Activated CD8-positive, alpha-beta memory T cell treated with anti-CD3 and anti-CD28 coated beads for 4 hours (primary cell): ENCODE results near the gene GAGE2A.
"Not testable (repeated sequence)": the region's sequence is repeated elsewhere in the genome, so short reads cannot be mapped to it uniquely, and the experiment has no call there.

ENCODE experiments used
- DNase-seq, 2 donors: peaks; one replicate each; pipeline ENCODE4 v3.0.0-alpha.2; 2020; ENCODE audit warnings: low read depth in 2 of 2

The GAGE2A gene, protein sequence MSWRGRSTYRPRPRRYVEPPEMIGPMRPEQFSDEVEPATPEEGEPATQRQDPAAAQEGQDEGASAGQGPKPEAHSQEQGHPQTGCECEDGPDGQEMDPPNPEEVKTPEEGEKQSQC

DNA sequence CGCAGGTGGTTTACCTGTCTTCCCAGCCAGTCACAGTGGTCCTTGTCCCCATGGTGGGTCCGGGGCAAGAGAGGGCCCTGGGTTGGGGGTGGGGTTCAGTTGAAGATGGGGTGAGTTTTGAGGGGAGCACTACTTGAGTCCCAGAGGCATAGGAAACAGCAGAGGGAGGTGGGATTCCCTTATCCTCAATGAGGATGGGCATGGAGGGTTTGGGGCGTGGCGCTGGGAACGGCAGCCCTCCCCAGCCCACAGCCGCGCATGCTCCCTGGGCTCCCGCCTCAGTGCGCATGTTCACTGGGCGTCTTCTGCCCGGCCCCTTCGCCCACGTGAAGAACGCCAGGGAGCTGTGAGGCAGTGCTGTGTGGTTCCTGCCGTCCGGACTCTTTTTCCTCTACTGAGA lies at the start of gene GAGE2A:
TSS of gene GAGE2A (plus strand) at position 301 of the 400 bp plus-strand sequence. CDS start 1,155 bp downstream, outside the sequence.
- DNase-seq, result not testable (repeated sequence)

DNA sequence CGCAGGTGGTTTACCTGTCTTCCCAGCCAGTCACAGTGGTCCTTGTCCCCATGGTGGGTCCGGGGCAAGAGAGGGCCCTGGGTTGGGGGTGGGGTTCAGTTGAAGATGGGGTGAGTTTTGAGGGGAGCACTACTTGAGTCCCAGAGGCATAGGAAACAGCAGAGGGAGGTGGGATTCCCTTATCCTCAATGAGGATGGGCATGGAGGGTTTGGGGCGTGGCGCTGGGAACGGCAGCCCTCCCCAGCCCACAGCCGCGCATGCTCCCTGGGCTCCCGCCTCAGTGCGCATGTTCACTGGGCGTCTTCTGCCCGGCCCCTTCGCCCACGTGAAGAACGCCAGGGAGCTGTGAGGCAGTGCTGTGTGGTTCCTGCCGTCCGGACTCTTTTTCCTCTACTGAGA lies 47.9 kb upstream of the GAGE2A start, which contains the start of gene GAGE12D:
TSS of gene GAGE12D (plus strand) at position 301 of the 400 bp plus-strand sequence. CDS start 1,155 bp downstream, outside the sequence.
- not testable (repeated sequence) for DNase-seq

DNA sequence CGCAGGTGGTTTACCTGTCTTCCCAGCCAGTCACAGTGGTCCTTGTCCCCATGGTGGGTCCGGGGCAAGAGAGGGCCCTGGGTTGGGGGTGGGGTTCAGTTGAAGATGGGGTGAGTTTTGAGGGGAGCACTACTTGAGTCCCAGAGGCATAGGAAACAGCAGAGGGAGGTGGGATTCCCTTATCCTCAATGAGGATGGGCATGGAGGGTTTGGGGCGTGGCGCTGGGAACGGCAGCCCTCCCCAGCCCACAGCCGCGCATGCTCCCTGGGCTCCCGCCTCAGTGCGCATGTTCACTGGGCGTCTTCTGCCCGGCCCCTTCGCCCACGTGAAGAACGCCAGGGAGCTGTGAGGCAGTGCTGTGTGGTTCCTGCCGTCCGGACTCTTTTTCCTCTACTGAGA lies 38.3 kb upstream of the GAGE2A start, which contains the start of gene GAGE12E:
TSS of gene GAGE12E (plus strand) at position 301 of the 400 bp plus-strand sequence. CDS start 1,155 bp downstream, outside the sequence.
- DNase-seq, result not testable (repeated sequence)

DNA sequence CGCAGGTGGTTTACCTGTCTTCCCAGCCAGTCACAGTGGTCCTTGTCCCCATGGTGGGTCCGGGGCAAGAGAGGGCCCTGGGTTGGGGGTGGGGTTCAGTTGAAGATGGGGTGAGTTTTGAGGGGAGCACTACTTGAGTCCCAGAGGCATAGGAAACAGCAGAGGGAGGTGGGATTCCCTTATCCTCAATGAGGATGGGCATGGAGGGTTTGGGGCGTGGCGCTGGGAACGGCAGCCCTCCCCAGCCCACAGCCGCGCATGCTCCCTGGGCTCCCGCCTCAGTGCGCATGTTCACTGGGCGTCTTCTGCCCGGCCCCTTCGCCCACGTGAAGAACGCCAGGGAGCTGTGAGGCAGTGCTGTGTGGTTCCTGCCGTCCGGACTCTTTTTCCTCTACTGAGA lies 28.8 kb upstream of the GAGE2A start, which contains the start of gene GAGE12F:
TSS of gene GAGE12F (plus strand) at position 301 of the 400 bp plus-strand sequence. CDS start 1,155 bp downstream, outside the sequence.
- not testable (repeated sequence) for DNase-seq

DNA sequence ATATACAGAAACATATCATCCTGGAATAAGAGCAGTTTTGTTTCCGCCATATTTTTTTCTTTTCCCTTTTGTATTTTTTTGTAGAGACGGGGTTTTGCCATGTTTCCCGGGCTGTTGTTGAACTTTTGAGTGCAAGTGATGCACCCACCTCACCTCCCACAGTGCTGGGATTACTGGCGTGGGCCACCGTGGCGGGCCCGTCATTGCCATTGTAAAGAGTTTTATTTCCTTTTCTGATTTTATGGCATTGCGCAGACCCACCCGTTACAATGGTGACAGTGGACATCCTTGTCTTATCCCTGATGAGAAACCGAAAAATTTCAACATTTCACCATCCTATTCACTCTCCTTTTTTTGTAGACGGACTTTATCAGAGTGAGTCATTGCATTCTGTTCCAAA lies 20.6 kb upstream of the GAGE2A start:
- not testable (repeated sequence) for DNase-seq

DNA sequence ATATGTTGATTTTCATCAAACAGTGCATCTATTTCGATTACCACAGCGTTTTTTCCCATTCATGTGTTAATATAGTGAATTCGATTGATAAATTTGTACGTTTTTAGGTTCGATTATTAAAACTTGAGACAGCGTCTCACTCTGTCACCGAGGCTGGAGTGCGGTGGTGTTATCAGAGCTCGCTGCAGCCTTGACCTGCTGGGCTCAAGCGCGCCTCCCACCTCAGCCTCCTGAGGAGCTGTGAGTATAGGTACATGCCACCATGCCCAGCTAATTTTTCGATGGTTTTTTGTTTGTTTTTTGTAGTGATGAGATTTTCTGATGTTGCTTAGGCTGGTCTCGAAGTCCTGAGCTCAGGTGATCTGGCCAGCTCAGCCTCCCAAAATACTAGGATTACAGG lies 20.1 kb upstream of the GAGE2A start:
- not testable (repeated sequence) for DNase-seq

DNA sequence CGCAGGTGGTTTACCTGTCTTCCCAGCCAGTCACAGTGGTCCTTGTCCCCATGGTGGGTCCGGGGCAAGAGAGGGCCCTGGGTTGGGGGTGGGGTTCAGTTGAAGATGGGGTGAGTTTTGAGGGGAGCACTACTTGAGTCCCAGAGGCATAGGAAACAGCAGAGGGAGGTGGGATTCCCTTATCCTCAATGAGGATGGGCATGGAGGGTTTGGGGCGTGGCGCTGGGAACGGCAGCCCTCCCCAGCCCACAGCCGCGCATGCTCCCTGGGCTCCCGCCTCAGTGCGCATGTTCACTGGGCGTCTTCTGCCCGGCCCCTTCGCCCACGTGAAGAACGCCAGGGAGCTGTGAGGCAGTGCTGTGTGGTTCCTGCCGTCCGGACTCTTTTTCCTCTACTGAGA lies 19.2 kb upstream of the GAGE2A start, which contains the start of gene GAGE12G:
TSS of gene GAGE12G (plus strand) at position 301 of the 400 bp plus-strand sequence. CDS start 1,155 bp downstream, outside the sequence.
- DNase-seq, result not testable (repeated sequence)

DNA sequence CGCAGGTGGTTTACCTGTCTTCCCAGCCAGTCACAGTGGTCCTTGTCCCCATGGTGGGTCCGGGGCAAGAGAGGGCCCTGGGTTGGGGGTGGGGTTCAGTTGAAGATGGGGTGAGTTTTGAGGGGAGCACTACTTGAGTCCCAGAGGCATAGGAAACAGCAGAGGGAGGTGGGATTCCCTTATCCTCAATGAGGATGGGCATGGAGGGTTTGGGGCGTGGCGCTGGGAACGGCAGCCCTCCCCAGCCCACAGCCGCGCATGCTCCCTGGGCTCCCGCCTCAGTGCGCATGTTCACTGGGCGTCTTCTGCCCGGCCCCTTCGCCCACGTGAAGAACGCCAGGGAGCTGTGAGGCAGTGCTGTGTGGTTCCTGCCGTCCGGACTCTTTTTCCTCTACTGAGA lies 9.6 kb upstream of the GAGE2A start, which contains the start of gene GAGE12H:
TSS of gene GAGE12H (plus strand) at position 301 of the 400 bp plus-strand sequence. CDS start 1,155 bp downstream, outside the sequence.
- DNase-seq, result not testable (repeated sequence)

DNA sequence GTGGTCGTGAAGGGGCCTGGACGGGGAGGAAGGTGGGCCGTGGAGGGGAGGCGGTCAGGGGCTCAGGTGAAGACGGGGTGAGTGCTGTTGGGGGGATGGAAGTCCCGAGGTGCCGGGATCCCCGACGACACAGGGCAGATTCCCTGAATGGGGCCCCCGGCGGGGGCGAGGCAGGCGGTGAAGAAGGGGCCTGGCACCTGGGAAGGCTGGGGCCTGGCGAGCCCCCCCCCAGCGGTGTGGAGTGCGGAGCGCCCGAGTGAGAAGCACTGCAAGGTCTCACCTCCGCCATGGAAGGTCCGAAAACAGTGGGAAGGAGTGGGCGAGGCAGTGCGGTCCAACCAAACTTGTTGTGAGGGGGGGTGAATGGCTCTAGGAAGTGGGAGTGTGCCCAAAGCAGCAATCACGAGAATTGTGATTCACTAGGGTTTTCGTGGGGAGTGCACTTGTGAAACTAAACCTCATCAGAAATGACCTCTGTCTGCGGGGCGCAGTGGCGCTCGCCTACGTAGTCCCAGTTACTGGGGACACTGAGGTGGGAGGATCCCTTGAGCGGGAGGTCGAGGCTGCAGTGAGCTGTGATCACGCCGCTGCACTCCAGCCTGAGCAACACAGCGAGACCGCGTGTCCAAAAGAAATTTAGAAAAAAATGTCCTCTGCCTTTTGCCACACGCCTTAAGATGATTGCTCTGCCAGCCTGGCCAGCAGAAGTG lies 628 bp downstream of the GAGE2A start:
- not testable (repeated sequence) for DNase-seq

DNA sequence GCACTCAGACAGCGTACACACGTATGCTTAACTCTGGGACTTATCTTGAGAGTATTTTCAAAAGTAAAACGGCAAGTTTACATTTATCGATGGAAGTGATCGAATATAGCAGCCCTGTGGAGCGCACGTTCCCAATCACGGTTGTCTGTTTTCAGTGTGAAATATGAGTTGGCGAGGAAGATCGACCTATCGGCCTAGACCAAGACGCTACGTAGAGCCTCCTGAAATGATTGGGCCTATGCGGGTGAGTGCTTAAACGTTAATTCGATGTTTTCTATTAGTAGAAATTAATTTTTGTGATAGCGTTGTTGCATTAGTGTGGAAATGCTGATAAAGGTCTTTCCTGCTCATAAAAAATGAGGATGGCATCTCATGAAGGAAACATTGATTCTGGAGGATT lies 1.2 kb downstream of the GAGE2A start:
- not testable (repeated sequence) for DNase-seq

DNA sequence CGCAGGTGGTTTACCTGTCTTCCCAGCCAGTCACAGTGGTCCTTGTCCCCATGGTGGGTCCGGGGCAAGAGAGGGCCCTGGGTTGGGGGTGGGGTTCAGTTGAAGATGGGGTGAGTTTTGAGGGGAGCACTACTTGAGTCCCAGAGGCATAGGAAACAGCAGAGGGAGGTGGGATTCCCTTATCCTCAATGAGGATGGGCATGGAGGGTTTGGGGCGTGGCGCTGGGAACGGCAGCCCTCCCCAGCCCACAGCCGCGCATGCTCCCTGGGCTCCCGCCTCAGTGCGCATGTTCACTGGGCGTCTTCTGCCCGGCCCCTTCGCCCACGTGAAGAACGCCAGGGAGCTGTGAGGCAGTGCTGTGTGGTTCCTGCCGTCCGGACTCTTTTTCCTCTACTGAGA lies 9.4 kb downstream of the GAGE2A start, which contains the start of gene GAGE1:
TSS of gene GAGE1 (plus strand) at position 301 of the 400 bp plus-strand sequence. CDS start 1,155 bp downstream, outside the sequence.
- DNase-seq, result not testable (repeated sequence)

DNA sequence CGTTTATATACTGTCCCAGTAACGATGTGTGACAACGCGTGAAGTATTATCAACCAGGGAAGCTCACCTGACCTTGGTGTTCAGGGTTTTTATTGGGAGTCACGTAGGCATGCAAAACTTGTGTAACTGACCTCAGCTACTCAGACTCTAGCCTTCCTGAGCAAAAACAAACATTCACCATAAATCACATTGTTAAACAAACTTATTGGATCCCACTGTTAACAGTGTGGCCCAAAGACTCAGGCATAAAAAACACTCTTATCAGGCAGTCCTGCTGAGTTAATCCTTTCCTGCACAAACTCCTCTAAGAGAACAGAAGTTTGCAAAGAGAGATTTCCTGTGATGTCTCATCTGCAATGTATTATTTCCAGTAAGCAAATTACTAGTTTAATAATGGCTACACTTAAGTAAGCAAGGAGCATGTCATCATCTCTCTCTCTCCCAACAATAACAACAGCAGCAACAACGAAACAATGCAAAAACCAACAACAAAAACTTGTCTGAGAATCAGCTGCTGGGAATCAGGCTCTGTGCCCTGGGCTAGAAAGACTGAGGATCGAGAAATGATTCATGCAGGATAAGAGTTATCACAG lies 21.5 kb downstream of the GAGE2A start:
- DNase-seq, result no peak

DNA sequence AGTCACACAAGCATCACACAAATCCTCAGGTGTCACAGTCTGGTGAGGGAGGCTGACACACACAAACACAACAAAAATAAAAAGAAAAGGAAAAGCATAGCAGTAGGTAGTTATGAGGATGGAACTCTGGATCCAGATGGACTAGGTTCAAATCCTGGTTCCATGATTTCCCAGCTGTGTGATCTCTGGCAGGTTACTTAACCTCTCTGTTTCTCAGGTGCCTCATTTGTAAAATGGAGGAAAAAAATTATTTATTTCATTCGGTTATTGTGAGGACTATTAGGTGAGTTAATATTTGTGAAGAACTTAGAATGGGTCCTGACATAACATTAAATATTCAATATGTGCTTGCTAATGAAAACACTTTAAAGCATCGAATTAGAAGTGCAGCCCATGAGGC lies 29.3 kb downstream of the GAGE2A start:
- no peak for DNase-seq

DNA sequence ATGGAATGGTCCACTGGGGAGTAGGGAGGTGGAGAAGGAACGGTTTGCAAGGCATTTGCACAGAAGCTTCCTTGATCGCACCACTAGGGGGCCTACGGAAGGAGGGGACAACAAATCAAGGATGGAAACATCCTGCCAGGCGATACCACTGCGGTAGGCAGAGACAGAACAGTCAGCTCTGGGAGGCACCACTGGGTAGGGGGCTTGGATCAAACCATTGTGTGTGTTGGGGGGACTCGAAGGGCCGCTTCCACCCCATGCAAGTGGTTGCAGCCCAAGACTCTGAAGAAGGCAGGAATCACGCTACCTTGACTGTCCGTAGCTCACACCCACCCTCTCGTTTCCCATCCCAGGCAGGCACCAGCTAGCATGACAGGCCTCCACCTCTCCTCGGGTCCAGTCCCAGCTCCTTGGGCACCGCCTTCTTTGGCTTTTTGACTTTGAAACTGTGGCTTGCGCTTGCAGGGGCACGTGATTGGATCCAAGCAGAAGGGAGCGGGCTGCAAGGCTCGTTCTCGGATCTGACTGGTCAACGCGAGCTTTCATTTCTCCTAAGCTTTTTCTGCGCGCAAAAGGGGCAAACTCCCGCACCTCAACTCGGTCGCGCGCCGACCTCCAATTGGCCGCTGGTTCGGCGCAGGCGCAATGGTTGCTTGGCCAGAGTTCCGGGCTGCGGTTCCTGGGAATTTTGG lies 37.9 kb downstream of the GAGE2A start:
- DNase-seq, result no peak

DNA sequence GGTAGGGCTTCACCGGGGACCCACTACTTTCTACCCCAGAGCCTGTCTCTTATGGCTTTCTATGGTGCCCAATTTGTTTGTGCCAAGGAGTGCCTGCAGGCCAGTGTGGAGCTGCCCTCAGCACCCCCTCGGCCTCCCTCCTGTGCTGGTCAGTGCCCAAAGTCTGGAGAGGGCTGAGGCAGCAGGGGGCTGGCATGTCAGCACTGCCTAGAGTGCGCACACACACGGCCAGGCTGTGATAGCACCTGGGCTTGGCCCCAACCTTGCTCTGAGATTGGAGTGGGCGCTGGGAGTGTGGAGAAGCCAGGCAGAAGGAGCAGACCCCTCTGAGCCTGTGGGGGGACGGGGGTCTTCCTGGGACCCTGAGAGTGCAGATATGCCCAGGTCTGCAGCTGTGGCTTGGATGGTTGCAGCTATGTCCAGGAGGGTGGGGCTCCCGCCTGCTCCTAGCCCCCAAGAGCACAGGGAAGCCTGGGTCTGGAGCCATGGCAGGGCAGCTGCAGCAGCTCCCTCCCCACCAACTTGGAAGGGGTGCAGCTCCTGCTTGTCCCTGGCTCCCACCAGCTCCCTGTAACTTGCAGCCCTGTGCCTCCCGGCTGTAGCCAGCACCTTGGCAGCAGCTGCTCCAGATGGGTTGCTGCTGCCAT lies 55.8 kb downstream of the GAGE2A start:
- no peak for DNase-seq
